ENCODE results near the gene SAE1.
A peak's percentile ranks its signal among the peaks of the same experiment; 100 is the strongest.

DNA sequence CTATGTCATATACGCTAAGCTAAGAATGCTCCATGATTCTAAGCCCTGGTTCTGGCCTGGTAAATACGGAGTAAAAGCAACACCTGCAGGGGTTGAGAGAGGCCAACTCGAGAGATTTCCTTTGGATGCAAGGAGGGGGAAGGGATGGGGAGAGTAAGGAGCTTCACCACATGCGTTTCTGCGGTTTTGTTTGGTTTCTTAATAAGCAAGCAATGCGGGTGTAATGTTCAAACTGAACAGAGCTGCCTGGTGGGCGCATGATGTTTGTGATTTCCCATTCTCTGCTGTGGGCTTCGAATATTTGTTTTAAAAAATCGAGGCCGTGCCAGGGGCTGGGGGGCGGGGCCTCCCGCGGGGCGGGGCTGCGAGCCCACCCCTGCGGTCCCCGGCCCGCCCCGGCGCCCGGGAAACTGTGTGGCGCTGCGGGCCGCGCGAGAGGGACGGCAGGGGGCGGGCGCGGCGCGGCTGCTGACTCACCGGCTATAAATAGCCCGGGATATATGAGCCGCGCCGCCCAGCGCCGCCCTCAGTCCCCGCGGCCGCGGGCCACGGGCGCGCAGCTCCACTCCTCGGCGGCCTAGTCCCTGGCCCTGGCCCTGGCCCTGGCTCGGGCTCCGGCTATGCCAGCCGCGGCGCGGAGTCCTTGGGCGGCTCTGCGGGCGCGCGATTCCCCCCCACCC lies 95.3 kb downstream of the SAE1 start:
- TF ChIP-seq, protein P1, sequence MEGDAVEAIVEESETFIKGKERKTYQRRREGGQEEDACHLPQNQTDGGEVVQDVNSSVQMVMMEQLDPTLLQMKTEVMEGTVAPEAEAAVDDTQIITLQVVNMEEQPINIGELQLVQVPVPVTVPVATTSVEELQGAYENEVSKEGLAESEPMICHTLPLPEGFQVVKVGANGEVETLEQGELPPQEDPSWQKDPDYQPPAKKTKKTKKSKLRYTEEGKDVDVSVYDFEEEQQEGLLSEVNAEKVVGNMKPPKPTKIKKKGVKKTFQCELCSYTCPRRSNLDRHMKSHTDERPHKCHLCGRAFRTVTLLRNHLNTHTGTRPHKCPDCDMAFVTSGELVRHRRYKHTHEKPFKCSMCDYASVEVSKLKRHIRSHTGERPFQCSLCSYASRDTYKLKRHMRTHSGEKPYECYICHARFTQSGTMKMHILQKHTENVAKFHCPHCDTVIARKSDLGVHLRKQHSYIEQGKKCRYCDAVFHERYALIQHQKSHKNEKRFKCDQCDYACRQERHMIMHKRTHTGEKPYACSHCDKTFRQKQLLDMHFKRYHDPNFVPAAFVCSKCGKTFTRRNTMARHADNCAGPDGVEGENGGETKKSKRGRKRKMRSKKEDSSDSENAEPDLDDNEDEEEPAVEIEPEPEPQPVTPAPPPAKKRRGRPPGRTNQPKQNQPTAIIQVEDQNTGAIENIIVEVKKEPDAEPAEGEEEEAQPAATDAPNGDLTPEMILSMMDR (conservative IDR thresholded peaks at IDR 0.05; ENCODE audit: low read depth in 2 of 2), result peak in 1 of 2 experiments; percentile 16; a peak in 2 of 4 replicates
- TF ChIP-seq POLR2AphosphoS5 (IDR thresholded peaks at IDR 0.05; ENCODE audit: low read depth) (peak; percentile 92), EZH2 (IDR thresholded peaks at IDR 0.05; ENCODE audit: low read depth, unreplicated experiment) (no peak)

Data from GM23338 (cell line).